Renal cortical epithelial cell (primary cell): ENCODE results near the gene DYNLRB2. TPM values are rescaled to one million over a fixed set of nuclear protein-coding genes. Genes with fewer than 3 reads are reported as not detected.

Source experiments
- DNase-seq: peaks from one replicate; pipeline ENCODE4 v3.0.0-alpha.2; 2011; ENCODE audit warnings: low read depth
- total RNA-seq: library from RNA; depleted of rRNA; stranded (reverse); fragments of >200 nt; gene quantifications from 2 replicates; pipeline ENCODE4 v1.2.3, GENCODE V29; 2014

DYNLRB2 gene
- total RNA-seq, 1 donor from 2014 or later: 7.2 TPM

DNA sequence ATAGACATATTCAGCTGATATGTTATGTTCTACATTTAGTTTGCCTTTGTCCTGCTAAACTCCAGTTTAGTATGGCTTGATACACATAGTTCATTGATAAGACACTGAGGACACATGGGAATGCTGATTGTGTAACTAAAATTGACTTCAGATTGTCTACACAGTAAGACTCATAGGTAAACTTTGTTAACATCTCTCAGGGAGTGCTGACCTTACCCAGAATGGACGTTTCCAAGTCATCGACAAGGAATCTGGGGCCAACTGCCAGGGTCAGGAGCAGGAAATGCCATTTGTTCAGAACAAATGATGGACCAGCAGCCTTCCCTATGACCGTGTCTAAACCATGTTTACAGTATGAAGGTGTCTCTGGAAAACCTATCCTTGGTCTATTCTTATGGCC, 58.7 kb downstream of the DYNLRB2 start:
- peak; percentile 38 for DNase-seq
